ENCODE data around the gene DUSP7.

DUSP7 gene, protein sequence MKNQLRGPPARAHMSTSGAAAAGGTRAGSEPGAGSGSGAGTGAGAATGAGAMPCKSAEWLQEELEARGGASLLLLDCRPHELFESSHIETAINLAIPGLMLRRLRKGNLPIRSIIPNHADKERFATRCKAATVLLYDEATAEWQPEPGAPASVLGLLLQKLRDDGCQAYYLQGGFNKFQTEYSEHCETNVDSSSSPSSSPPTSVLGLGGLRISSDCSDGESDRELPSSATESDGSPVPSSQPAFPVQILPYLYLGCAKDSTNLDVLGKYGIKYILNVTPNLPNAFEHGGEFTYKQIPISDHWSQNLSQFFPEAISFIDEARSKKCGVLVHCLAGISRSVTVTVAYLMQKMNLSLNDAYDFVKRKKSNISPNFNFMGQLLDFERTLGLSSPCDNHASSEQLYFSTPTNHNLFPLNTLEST

DNA sequence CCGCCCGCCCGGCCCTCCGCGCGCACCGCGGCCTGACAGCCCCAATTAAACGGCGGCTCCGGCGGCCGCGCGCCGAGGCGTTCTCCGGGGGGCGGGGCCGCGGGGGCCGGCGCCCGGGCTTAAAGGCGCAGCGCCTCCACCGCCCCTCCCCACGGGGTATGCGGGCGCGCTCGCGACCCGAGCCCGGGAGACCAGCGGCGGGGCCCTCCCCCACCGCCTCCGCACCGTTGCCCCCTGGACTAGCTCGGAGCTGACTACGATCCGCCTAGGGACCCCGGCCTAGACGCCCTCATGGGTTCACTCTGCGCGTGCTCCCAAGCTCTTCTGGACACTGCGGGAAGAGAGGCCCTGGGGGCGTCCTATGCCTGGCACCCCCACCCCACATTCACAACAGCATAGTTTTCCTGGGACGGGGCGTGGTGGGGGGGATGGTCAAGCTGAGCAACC, at the start of gene DUSP7:
Gene DUSP7 (minus strand): TSS at position 51 of the 447 bp plus-strand sequence. CDS start 205 bp downstream, outside the sequence.
- peak; percentile 75 to 78 (median 77) for DNase-seq

DNA sequence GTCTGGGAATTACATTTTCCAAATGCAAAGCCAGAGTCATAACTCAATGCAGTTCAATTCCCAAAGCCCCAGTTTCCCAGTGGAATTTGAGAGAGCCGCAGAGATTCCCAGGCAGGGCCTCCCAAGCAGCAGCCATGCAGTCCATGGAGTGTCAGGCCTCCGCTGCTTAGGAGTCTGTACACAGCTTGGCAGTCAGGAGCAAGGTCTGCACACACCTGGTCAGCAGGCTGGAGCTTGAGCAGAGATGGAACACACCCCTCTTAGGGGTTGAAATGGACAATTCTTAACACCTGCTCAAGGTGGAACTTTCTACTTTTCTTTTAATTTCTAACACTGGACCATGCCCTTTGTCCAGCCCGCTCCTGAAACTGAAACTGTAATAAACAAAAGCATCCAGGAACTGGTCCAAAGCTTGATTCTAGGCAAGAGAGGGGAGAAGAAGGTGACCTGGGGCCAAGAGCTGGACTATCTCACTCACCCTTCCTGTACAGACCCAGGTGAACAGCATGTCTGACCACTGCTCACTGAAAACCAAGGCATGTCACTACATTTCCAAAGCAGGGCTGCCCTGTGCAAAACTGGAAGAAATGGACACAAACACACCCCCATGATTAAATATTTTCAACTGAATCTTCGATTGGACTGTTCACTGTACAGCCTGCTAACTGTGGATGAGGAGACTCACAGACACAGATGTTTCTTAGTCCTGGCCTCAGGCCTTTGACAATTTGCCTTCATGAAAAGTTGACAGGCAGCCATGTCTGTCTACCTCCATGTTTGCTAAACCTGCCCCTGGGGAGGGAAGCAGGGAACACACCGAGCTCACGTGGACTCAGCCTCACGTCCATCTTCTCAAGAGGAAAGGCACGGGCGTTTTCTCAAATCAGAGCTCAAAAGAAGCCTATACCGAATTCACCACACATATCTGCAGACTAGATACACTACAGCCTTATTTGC, 48.6 kb upstream of the DUSP7 start:
- DNase-seq = no peak

DNA sequence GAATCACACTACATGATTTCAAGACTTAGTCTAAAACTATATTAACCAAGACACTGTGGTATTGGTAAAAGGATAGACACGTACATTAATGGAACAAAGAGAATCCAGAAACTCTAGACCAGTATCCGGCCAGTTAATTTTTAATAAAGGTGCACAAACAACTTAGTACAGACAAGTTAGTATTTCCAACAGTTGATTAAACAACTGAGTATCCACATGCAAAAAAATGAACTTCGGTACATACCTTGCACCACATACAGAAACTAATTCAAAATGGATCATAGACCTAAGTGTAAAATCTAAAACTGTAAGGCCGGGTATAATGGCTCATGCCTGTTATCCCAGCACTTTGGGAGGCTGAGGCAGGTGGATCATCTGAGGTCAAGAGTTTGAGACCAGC, 46.6 kb upstream of the DUSP7 start:
- DNase-seq = no peak

DNA sequence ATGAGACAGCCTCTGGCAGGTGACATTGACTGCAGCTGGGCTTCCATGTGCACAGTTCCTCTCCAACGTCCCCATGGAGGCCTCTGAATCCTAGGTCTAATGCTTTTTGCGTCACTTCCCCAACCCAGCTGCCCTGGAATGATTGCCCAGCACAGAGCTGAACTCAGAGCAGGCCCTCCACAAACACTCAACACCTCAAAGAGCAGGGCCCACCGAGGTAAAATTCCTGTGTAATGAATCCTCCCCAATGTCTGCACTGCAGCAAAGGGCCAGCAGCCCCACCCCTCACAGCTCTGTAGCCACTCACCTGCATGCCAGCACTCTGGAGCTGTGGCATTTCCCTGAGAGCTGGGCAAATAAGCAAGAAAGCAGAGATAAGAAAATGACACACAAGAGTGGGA, 42.6 kb upstream of the DUSP7 start:
- no peak for DNase-seq

DNA sequence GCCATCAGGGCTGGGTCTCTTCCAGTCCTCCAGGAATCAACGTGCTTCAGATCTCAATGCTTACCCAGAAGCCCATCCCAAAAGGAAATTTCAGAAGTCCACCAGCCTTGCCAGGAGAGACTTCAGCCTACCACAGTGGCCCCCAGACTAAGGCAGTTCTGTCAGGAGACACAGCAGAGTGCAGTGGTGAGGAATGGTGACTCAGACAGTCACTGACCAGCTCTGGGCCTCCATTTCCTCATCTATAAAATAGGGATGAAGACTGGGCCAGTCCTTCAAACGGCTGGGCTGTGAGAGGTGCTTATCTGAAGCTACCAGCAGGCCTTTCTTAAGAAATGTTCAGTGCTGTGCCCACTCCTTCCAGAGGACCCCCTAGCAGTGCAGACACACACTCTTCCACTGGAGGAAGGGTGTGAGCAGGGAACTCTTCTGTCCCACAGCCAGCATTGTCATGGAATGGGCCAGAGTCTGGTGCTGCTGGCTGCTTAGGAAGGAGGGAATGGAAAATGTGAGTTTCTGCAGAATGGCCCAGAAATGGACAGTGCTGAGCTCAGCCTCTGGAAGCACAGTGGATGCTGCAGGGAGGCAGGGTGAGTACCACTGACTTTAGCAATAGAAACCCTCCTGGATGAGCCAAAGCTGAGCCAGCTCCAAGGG, 41.6 kb upstream of the DUSP7 start:
- no peak for DNase-seq

DNA sequence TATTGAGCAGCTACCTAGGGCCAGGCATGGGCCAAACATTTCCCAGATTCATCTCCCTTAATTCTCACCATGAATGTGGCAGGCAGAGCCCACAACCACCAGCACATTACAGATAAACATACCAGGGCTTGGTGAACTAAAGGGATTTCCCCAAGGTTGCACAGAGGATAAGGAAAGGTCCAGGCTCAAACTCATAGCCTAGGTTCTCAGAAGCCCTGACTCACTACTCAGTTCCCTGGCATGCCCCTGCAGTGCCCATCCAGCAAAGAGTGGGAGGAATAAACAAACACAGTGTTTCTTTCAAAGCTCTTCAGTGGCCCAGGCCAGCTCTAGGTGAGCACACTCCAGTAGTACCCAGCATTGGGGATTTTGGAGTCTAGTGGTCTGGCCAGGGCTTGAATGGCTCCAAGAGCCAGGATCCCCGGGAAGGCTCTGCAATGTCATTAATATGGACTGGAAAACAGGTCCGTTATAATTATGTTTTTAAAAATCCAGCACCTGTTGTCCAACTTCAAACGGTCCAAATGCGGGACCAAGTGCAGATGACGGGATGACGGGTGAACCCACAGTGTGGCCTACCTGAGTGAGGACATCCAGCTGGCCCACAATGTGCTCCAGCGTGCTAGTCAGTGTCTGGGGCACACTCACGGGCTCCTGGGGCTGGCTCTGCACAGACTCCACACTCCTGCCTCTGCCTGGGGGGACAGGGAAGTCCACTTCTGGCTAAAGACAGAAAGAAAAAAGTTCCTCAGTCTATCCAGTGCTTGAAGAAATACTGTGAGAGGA, 39.8 kb upstream of the DUSP7 start:
- DNase-seq = no peak

DNA sequence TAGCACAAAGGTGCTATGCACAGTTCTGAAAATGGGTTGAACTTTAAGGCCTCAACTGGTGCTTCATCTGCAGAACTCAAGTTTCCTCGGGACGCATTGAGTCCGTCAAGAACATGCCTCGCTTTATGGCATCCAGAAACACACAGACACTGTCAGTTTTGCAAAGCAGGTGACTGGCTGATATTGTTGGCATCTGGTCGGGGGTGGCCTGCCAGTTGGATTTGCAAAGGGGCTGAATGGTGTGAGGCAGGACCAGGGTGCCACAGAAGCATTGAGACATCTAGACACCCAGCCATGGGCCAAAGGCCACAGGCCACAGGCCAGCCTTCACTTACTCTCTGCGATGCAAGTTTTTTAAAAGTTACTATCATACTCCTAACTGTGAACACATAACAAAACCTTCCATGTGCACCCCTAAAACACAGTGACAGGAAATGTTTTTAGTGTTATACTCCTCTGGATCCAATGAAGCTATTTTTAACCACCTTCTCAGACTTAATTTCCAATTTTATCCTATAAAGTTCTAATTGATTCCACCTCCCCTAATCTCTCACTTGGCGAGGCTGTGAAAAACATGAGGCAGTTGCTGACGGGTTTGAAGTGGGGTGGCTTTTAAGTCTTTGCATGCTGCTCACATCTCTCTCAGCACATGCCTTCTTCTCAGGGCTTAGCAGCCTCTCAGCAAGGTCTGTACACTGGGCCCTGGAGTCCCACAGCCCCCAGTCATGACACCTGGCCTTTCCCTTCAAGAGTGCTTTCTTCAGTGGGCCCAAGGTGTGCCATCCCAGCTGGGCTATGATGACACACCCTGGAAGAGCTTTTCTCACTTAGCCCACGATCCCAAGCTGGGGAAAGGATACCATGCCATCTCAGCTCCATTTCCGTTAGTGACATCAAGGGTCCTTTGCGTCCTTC, 38.5 kb upstream of the DUSP7 start:
- DNase-seq = no peak

DNA sequence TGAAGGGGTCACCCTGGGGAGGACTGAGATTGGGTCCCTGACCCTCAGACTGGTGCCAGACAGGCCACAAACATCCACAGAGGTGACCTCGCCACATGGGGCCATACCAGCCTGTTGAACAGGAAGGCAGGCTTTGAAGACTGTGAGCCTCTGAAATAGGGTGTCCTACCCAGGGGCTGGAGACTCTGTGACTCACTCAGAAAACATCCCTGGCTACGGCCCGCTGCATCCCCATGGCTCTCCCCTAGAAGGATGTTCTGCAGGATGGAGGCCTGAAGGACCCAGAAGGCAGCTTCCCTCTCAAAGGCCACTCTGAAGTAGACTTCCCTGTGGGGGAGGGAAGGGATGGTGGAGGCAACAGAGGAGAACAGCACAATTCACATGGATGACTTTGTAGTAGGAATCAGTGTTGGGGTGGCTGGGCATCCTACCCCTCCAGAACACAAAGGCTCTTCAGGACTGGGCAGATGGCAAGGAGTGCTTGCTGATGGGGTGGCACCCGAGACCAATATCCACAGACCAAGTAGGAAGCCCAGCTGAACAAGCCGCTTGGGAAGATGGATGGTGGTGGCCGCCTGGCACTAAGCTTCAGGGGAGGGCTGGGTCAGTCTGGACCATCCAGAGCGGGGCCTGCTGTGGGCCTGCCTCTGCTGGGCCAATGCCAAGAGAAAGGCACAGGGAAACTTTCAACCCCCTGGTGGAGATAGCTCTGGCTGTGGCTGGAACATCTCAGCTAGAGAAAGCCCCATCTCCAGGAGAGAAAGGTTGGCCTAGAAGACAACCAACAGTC, 37.6 kb upstream of the DUSP7 start:
- no peak for DNase-seq

DNA sequence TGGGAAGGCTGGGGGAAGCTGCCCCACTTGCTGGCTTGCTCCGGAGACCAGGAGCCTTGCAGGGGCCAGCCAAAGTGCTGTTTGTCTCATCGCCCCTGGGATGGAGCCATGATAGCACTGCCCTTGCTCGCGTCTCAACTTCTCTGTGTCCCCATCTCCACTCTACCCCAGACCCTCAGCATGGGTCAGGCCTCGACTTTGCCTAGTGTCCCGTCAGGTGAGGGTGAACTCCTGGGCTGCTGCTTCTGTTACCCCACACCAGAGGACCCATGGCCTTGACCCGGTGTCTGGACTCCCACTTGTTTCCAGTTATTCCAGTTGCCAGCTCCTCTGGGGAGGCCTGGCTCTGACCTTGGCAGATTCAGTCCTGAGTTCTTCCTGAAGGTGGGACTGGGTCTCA, 36.5 kb upstream of the DUSP7 start:
- DNase-seq = no peak

DNA sequence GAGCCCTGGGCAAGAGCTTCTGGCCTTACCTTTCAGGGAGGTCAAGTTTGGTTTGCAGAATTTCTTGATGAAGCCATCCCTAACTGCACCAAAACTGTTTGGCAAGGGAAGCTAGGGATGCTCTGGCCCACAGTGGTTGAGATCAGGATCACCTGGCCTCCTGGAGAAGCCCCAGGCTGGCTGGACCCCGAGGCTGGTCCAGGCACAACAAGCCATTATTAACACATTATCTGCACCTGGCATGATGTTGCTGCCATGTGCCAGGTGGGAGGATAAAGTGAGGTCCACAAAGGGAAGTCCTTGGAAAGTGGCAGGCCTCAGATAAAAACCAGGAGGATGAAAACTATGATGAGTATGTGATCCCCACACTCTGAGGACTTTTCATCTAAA, 35.9 kb upstream of the DUSP7 start:
- DNase-seq = peak in 1 of 3 experiments; percentile 17

DNA sequence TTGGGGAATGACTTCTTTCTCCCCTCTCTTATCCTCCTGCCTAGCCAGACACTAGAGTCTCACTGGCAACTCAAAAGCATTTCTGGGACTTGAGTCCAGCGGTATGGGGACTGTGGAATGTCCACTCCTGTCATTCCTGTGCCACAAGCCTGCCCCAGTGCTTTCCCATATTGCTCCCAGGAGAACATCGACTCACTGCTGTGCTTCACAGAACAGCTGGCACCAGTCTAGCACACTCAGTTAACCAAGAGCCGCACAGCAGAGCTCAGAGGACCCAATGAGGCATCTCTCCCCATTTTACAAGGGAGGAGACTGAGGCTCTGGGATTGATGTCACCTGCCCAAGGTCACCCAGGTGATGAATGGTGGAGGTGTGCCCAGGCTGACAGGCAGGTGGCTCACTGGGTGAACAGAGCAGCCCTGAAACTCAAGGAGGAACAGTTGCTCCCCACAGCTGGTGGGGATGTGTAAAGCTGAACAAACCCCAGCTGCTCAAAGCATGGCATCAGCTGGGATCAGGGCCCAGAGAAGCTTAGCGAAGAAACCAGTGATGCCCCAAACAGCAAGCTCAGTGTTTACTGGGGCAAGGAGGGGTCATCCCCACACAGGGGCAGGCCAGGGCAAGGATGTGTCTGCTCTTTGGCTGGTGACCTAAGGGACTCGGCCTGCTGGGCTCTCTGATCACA, 35.4 kb upstream of the DUSP7 start:
- DNase-seq = peak in 1 of 3 experiments; percentile 3

DNA sequence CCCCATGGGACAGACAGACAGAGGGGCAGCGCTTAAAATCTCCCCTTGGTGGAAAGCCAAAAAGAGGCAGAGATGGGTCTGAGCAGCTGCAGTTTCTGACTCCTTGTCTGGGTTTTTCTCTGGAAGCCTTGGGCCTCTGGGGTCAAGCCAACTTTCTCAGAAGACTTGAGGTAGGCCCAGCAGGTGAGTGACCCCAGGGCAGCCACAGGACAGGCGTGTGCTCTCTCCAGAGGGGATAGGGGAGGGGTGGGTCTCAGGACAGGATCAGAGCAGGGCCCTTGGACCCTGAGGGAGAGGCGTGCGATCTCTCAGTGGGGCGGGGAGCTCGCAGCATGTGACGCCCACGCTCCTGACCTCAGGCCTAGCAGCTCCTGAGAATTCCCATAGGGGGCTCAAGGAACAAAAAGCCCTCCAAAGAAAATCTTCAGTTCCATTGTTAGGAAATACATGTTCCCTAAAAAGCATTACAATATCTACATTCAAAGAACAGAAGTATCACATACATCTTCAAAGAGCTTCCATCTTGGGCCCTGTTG, 34.6 kb upstream of the DUSP7 start:
- no peak for DNase-seq

DNA sequence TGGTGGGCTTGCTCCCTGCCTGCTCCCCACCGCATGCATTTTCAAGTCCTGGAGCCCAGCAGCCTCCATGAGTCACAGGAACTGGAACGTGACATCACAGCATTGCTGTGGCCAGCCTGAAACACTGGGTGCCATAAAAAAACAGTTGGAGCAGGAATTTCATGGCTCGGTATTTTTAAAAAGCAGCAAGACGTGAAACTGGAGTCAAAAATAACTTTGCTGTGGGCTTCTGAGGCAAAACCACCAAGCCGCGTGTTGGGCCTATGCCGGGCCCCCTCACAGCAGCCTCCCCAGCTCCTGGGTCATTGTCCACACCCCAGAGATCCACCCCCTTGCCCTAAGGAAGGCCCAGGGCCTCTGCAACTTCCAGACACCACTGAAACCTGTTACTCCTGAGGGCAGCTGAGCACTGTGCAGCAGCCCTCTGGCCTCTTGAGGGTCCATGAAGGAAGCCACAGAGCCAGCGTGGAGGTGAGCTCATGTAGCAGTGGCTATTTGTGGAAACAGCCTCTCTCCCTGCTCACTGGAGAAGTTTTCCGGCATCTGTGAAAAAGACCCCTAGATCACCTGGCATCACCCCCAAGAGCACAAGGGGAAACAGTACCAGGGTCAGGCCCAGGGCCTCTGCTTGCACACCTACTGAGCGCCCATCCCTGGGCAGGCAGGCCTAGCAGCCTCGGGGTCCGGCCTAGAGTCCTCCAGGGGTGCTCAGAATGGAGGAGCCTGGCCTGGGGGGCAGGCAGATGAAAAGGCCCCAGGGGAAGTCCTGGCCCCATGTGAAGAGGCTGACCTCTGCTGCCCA, 34.0 kb upstream of the DUSP7 start:
- DNase-seq = no peak

DNA sequence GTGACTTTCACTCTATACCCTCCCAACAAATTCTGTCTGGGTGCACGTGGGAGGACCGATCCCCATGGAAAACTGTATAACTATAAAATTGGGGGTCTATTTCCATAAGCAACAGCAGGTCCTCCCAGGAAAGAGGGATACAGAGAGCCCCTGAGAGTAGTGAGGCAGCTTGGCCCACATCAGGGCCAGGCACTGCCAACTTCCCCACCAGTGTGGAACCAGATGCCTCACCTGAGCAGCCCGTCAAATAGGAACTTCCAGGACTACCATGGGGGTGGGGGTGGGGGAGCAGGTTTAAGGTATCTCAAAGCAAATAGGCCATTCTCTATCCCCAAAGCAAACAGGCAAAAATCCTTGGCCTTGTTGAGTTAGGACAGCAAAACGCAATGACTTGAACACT, 33.3 kb upstream of the DUSP7 start:
- DNase-seq = no peak

DNA sequence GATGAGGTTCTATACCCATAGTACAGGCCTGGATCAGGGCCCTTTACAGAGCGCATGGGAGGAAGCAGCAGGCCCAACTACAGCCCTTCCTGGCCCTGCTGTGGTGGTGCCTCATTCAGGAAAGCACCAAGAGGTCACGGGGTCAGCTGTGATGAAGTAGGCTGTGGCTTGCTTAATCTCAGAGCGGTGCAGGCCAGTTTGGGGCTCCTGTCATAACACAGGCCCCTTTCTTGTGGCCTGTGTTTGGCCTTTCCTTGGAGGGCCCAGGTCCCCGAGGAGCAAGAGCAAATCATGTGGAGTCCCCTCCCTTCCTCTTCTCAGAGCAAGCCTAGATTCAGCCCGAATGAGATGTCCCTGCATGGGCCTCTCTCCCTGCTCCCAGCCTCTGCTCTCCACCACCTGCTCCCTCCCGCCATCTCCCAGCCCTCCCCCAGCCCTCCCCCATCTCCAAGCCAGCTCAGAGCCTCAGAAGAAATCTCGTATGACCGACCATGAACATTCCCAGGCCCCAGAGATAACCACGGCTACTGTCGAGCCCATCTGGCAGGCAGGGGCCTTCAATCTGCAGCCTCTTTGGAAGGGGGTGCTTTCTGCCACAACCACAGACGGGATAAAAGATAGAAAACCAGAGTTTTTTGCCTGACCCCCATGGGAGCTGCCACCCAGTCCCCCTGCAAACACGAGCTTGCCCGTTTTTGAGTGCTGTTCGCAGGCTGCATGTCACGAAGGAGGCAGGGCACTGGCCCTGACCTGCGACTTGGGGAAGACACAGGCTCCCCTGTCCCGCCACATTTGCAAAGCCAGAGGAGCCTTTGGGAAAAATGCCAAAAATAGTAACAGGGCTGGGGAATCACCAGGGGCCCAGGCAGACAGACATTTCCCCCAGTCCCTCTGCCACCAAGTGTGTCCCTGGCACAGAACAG, 32.3 kb upstream of the DUSP7 start:
- DNase-seq = no peak

DNA sequence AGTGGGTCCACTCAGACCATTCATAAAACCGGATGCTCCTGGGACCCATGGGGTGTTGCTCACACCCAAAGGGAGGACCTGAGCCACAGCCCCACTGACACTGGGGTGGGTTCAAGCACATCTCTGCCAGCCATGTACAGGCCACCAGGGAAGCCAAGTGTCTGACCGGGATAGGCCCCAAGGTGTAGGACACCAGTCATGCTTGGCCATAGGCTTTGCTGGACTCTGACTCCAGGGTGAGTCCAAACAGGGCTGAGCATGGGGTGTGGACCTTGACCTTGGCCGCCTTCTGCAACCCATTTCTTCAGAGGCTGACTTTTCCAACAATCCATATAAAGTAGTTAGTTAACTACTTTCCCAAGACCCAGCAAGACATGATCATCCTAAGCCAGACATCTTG, 31.4 kb upstream of the DUSP7 start:
- DNase-seq = no peak

DNA sequence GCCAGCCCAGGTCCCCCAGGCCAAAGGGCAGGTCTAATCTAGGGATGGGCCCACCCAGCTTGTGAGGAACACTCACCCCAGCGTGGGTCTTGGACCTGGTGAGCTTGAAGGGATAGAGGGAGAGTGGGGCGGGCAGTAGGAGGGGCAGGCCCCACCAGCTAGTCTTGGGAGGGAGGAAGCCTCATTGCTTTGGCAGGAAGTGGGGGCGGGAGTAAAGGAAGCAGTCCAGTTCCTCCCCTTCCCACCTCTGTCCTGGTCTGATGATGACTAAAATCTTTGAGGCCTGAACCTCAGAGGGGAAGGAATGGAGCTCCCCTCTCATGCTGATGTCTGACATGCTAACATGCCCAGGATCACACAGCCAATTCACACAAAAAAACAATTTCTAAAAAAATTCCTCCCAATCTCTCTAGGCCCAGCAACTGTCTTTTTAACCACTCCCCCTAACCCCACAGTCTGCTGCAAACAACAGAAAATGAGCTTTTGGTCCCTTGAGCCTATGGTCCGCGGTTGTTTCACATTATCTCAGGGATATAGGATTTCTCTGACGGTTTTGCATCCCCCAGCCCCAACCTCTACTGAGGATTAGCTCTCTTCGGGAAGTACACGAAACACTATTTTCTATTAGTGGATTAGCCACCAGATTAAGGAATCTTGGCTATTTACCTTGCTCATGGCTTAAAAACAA, 30.7 kb upstream of the DUSP7 start:
- DNase-seq = no peak
